ENCODE data around the gene KLHDC7B. TPM values are rescaled to one million over a fixed set of nuclear protein-coding genes. Genes with fewer than 3 reads are reported as not detected.

Gene KLHDC7B
- total and polyA plus RNA-seq, 10 of the 15 experiments (the other 5 are each of a cell fraction or from before 2014, with no cell fraction given) = 0.05 to 2.2 (median 0.93) TPM; not detected in 2

GRCh38 chr22:50529897-50530579 is 15.7 kb upstream of the KLHDC7B start, which contains the start of gene TYMP:
Gene TYMP, minus strand, starts transcription at chr22:50530012. Its CDS starts 303 bp downstream, at chr22:50529709.
- 2% methylated on average over 71 of the region's 92 CpGs for WGBS (ENCODE audit: insufficient coverage, insufficient replicate concordance, low lambda C conversion rate, missing lambda C conversion rate)
- RAD21 ChIA-PET (ENCODE audit: unreplicated experiment) = interaction anchor here (1.0 to 6.3 kb wide), 3 partner anchors 10 to 91 kb away, joined by 6 to 106 read pairs (median 14); partner anchors contain the start of genes LMF2 and NCAPH2
- intact Hi-C loops (cut with micrococcal nuclease; ENCODE audit: unreplicated experiment) (loop anchor here (5.0 kb wide), 2 partner anchors 32 to 52 kb away; partner anchors contain the start of genes CHKB and SYCE3), in situ Hi-C loops (cut with MboI) (loop anchor here (5.0 to 10.0 kb wide), 2 partner anchors 92 to 565 kb away; partner anchors contain the start of gene PIM3)
- H3K4me2 ChIP-seq (ENCODE audit: control insufficient read depth, insufficient read depth) = peak within 1 kb of the TSS; percentile 71
- no peaks in the 10 kb centered on the region for H3K9me3 ChIP-seq (replicated peaks; ENCODE audit: control insufficient read depth, insufficient read depth, low read length)
- peak; percentile 41 for ATAC-seq
- no peaks in the 10 kb centered on the region for H3K27me3 ChIP-seq (replicated peaks in 1 of 2; ENCODE audit: control insufficient read depth in 2 of 2, insufficient read depth in 2 of 2, low read length in 1 of 2)
- CTCF ChIA-PET = interaction anchor here (1.1 to 2.4 kb wide), 2 partner anchors 10 to 91 kb away, joined by 6 to 12 read pairs; no protein-coding TSS in a partner anchor
- BruUV-seq (replicated peaks) = no TSS peak
- peak within 1 kb of the TSS; percentile 100 for H3K9ac ChIP-seq (ENCODE audit: control insufficient read depth, insufficient read depth, low read length)
- FAIRE-seq = no peak
- H3K4me3 ChIP-seq = peak within 1 kb of the TSS; percentile 78
- peak within 1 kb of the TSS; percentile 28 for H2AFZ ChIP-seq (ENCODE audit: control insufficient read depth, low read depth, low read length)
- SMC1A ChIA-PET (ENCODE audit: uncharacterized antibody, unreplicated experiment) = interaction anchor here (5.8 kb wide), 1 partner anchor 10 kb away, joined by 58 read pairs; no protein-coding TSS in a partner anchor
- no peaks in the 10 kb centered on the region for H4K20me1 ChIP-seq (ENCODE audit: control insufficient read depth, insufficient read depth)
- no peak for DNase-seq (ENCODE audit: low read depth, low spot score)
- POLR2A ChIA-PET = interaction anchor here (0.7 to 6.5 kb wide), 9 partner anchors 8 to 91 kb away, joined by 3 to 232 read pairs (median 5); partner anchors contain the start of genes KLHDC7B, LMF2, NCAPH2 and SYCE3
- H3K79me2 ChIP-seq (ENCODE audit: control insufficient read depth, insufficient read depth, low read length) = peaks cover 64% of the 10 kb centered on the region
- peak within 1 kb of the TSS; percentile 100 for H3K27ac ChIP-seq (ENCODE audit: control insufficient read depth, insufficient read depth)
- peaks cover 31% of the 10 kb centered on the region for H3K4me1 ChIP-seq (ENCODE audit: control insufficient read depth, insufficient read depth, low read length)
- no peaks in the 10 kb centered on the region; a peak in 3 of 4 replicates for H3K36me3 ChIP-seq (ENCODE audit: control insufficient read depth in 2 of 2, insufficient read depth in 2 of 2, low read length in 1 of 2)
- no peak for TF ChIP-seq HDGF (IDR thresholded peaks at IDR 0.05)
- 0 out of 2 replicates have a peak, but pooled peaks have one; percentile 4 for TF ChIP-seq IRF4 (IDR thresholded peaks at IDR 0.05; ENCODE audit: low read depth, low read length)
- no peak for TF ChIP-seq CHD4 (IDR thresholded peaks at IDR 0.05)
- TF ChIP-seq JUNB (IDR thresholded peaks at IDR 0.05) = no peak
- peak; percentile 82; the same call in 1 of the 2 replicates for TF ChIP-seq SMARCA5 (IDR thresholded peaks at IDR 0.05)
- no peak for TF ChIP-seq MEF2A (IDR thresholded peaks at IDR 0.05; ENCODE audit: insufficient read depth, low read depth, low read length)
- TF ChIP-seq YY1 (IDR thresholded peaks at IDR 0.05; ENCODE audit: low read depth, low read length) = peak; percentile 51
- 0 out of 2 replicates have a peak, but pooled peaks have one; percentile 5 for TF ChIP-seq SIN3A (IDR thresholded peaks at IDR 0.05; ENCODE audit: low read depth, low read length)
- TF ChIP-seq EGR1 (IDR thresholded peaks at IDR 0.05; ENCODE audit: borderline replicate concordance in 1 of 2, low read depth in 2 of 2, low read length in 2 of 2) = peak in 1 of 2 experiments; percentile 41; a peak in 2 of 3 replicates
- peak; percentile 4 for TF ChIP-seq CREM (IDR thresholded peaks at IDR 0.05; ENCODE audit: low read depth)
- TF ChIP-seq, protein P1, sequence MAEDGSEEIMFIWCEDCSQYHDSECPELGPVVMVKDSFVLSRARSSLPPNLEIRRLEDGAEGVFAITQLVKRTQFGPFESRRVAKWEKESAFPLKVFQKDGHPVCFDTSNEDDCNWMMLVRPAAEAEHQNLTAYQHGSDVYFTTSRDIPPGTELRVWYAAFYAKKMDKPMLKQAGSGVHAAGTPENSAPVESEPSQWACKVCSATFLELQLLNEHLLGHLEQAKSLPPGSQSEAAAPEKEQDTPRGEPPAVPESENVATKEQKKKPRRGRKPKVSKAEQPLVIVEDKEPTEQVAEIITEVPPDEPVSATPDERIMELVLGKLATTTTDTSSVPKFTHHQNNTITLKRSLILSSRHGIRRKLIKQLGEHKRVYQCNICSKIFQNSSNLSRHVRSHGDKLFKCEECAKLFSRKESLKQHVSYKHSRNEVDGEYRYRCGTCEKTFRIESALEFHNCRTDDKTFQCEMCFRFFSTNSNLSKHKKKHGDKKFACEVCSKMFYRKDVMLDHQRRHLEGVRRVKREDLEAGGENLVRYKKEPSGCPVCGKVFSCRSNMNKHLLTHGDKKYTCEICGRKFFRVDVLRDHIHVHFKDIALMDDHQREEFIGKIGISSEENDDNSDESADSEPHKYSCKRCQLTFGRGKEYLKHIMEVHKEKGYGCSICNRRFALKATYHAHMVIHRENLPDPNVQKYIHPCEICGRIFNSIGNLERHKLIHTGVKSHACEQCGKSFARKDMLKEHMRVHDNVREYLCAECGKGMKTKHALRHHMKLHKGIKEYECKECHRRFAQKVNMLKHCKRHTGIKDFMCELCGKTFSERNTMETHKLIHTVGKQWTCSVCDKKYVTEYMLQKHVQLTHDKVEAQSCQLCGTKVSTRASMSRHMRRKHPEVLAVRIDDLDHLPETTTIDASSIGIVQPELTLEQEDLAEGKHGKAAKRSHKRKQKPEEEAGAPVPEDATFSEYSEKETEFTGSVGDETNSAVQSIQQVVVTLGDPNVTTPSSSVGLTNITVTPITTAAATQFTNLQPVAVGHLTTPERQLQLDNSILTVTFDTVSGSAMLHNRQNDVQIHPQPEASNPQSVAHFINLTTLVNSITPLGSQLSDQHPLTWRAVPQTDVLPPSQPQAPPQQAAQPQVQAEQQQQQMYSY (CRISPR knock-in tag; IDR thresholded peaks at IDR 0.05) = no peak
- peak; percentile 31; the same call in 1 of the 2 replicates for TF ChIP-seq NR2C1 (IDR thresholded peaks at IDR 0.05)
- no peak for TF ChIP-seq RCOR1 (conservative IDR thresholded peaks at IDR 0.05; ENCODE audit: low read depth, low read length)
- TF ChIP-seq SP1 (IDR thresholded peaks at IDR 0.05; ENCODE audit: low read depth, low read length) = peak; percentile 10
- TF ChIP-seq E2F8 (IDR thresholded peaks at IDR 0.05; ENCODE audit: low read depth, partially characterized antibody) = no peak
- peak; percentile 46; the same call in 2 of the 3 replicates for TF ChIP-seq POU2F2 (IDR thresholded peaks at IDR 0.05; ENCODE audit: borderline replicate concordance, low read depth, low read length)
- peak; percentile 78; the same call in 1 of the 2 replicates for TF ChIP-seq ZNF217 (IDR thresholded peaks at IDR 0.05)
- TF ChIP-seq PAX5 (IDR thresholded peaks at IDR 0.05; ENCODE audit: borderline replicate concordance, low read depth, low read length) = no peak

Data from GM12878 (cell line).